PC-9 (cell line): ENCODE measurements around the gene SOS1. TPM values are rescaled to one million over a fixed set of nuclear protein-coding genes. Genes with fewer than 3 reads are reported as not detected.

Experiments
- BruUV-seq: library from RNA; stranded (reverse); fragments of 400-500 nt; replicated peaks from 2 replicates; lab custom pipeline; 2021; lab: Mats Ljungman, UMichigan
- CTCF ChIA-PET: fragments of 300-600 bp; sonication (Branson Sonifier 250); formaldehyde crosslinking; loops from one replicate; lab custom pipeline; 2022; ENCODE audit warnings: antibody characterized with exemption; lab: Charles Lee
- POLR2A ChIA-PET: fragments of 300-600 bp; sonication (Branson Sonifier 250); formaldehyde crosslinking; loops from one replicate; lab custom pipeline; 2022; ENCODE audit warnings: antibody characterized with exemption; ENCODE audit not compliant: unreplicated experiment; lab: Charles Lee
- DNase-seq, 2 experiments: peaks; one replicate each; pipeline versions ENCODE4 v3.0.0 to v3.0.0-alpha.2; 2015 to 2022; ENCODE audit warnings: mixed read lengths in 1 of 2
- H2AFZ ChIP-seq: fragments of 200-600 bp; sonication (generic); 2 replicates; pipeline ENCODE4 v1.8.1; 2017; ENCODE audit warnings: antibody characterized with exemption
- H3F3A ChIP-seq: fragments of 200-600 bp; sonication (generic); 2 replicates; pipeline ENCODE4 v1.8.1; 2017; ENCODE audit warnings: antibody characterized with exemption, mild to moderate bottlenecking, low read depth; ENCODE audit not compliant: insufficient read depth
- H3K27ac ChIP-seq: fragments of 200-600 bp; sonication (generic); 2 replicates; pipeline ENCODE4 v1.6.1; 2016; ENCODE audit warnings: mixed run types
- H3K27me3 ChIP-seq: fragments of 200-600 bp; sonication (generic); 2 replicates; pipeline ENCODE4 v1.6.1; 2016; ENCODE audit warnings: low read depth, mixed run types; ENCODE audit not compliant: insufficient read depth
- H3K36me3 ChIP-seq: fragments of 200-600 bp; sonication (generic); 2 replicates; pipeline ENCODE4 v1.6.1; 2016; ENCODE audit warnings: low read depth, mixed run types
- H3K4me1 ChIP-seq: fragments of 200-600 bp; sonication (generic); replicated peaks from 2 replicates; pipeline ENCODE4 v1.6.1; 2016; ENCODE audit warnings: mixed run types; ENCODE audit not compliant: insufficient read depth
- H3K4me2 ChIP-seq: fragments of 200-600 bp; sonication (generic); 2 replicates; pipeline ENCODE4 v1.6.1; 2017; ENCODE audit warnings: mixed run types
- H3K4me3 ChIP-seq: fragments of 200-600 bp; sonication (generic); 2 replicates; pipeline ENCODE4 v1.6.1; 2016; ENCODE audit warnings: mixed run types
- H3K79me2 ChIP-seq: fragments of 200-600 bp; sonication (generic); 2 replicates; pipeline ENCODE4 v1.6.1; 2017; ENCODE audit warnings: low read depth, mixed run types
- H3K9me2 ChIP-seq: fragments of 200-600 bp; sonication (generic); 2 replicates; pipeline ENCODE4 v1.8.1; 2017; ENCODE audit warnings: mild to moderate bottlenecking; ENCODE audit not compliant: insufficient read depth
- H3K9me3 ChIP-seq: fragments of 200-600 bp; sonication (generic); 2 replicates; pipeline ENCODE4 v1.8.1; 2016; ENCODE audit warnings: low read depth; ENCODE audit not compliant: insufficient read depth
- H4K20me1 ChIP-seq: fragments of 200-600 bp; sonication (generic); 2 replicates; pipeline ENCODE4 v1.8.1; 2017; ENCODE audit not compliant: insufficient read depth
- CTCF ChIP-seq: fragments of 200-600 bp; sonication (generic); conservative IDR thresholded peaks from 2 replicates; pipeline ENCODE4 v1.6.1; 2017; ENCODE audit warnings: mixed run types, antibody characterized with exemption, mild to moderate bottlenecking, moderate library complexity
- EZH2 ChIP-seq: fragments of 200-600 bp; sonication (generic); IDR thresholded peaks from 2 replicates; pipeline ENCODE4 v1.8.0; 2017; ENCODE audit warnings: antibody characterized with exemption, low read depth
- intact Hi-C: fragments of 100-400 bp; cut with micrococcal nuclease; formaldehyde crosslinking; loops from one replicate; pipeline ENCODE4 v1.10.0; 2022; ENCODE audit not compliant: unreplicated experiment
- total RNA-seq: library from RNA; stranded (reverse); gene quantifications from 2 replicates; pipeline ENCODE4 v1.2.3, GENCODE V29; 2021

Gene SOS1
- total RNA-seq, 1 experiment from 2014 or later, result 34.7 TPM

GRCh38 chr2:39159283-39159682 is 38.4 kb upstream of the SOS1 start:
- Histone ChIP-seq H3K36me3 (no peaks in the 10 kb centered on the region), H4K20me1 (no peaks in the 10 kb centered on the region), H3K27ac (no peak overlapping the region), H3F3A (0 out of 2 replicates have a peak, but pooled peaks cover 6% of the 10 kb centered on the region), H3K27me3 (no peaks in the 10 kb centered on the region), H3K9me2 (no peaks in the 10 kb centered on the region), H3K4me2 (no peak overlapping the region), H3K9me3 (no peaks in the 10 kb centered on the region), H3K4me3 (no peak overlapping the region), H3K79me2 (no peaks in the 10 kb centered on the region), H3K4me1 (no peaks in the 10 kb centered on the region; the same call in 1 of the 2 replicates), H2AFZ (no peak overlapping the region)
- no TSS peak for BruUV-seq
- no peak for DNase-seq
- ChIA-PET POLR2A (no interaction called here), CTCF (no interaction called here)
- TF ChIP-seq CTCF (no peak), EZH2 (no peak)
- intact Hi-C loops, result no loop called here

- no peak for DNase-seq
- Histone ChIP-seq H3K79me2 (no peaks in the 10 kb centered on the region), H3K27me3 (no peaks in the 10 kb centered on the region), H3K36me3 (no peaks in the 10 kb centered on the region), H2AFZ (peak overlapping the region; percentile 59; the same call in 1 of the 2 replicates), H3K4me3 (no peak overlapping the region), H3K4me2 (no peak overlapping the region), H3K9me3 (no peaks in the 10 kb centered on the region), H3F3A (0 out of 2 replicates have a peak, but pooled peaks cover 7% of the 10 kb centered on the region), H3K9me2 (no peaks in the 10 kb centered on the region), H3K4me1 (peaks cover 4% of the 10 kb centered on the region), H4K20me1 (no peaks in the 10 kb centered on the region), H3K27ac (no peak overlapping the region)
- BruUV-seq, result no TSS peak
- ChIA-PET POLR2A (no interaction called here), CTCF (no interaction called here)
- intact Hi-C loops, result no loop called here
- TF ChIP-seq EZH2 (no peak), CTCF (no peak)
Measured at GRCh38 chr2:39158351-39158750, 37.5 kb upstream of the SOS1 start.

GRCh38 chr2:39156846-39157245 is 36.0 kb upstream of the SOS1 start:
- Histone ChIP-seq H4K20me1 (no peaks in the 10 kb centered on the region), H3K79me2 (no peaks in the 10 kb centered on the region), H3K9me2 (peaks cover 4% of the 10 kb centered on the region; the same call in 1 of the 2 replicates), H2AFZ (no peak overlapping the region), H3K4me1 (peaks cover 10% of the 10 kb centered on the region), H3F3A (0 out of 2 replicates have a peak, but pooled peaks cover 7% of the 10 kb centered on the region), H3K27ac (no peak overlapping the region), H3K36me3 (no peaks in the 10 kb centered on the region), H3K9me3 (no peaks in the 10 kb centered on the region), H3K4me2 (no peak overlapping the region), H3K27me3 (no peaks in the 10 kb centered on the region), H3K4me3 (no peak overlapping the region)
- no peak for DNase-seq
- CTCF ChIA-PET, result no interaction called here
- no TSS peak for BruUV-seq
- POLR2A ChIA-PET, result no interaction called here
- intact Hi-C loops, result no loop called here
- TF ChIP-seq CTCF (no peak), EZH2 (no peak)
